HEK293 (cell line): ENCODE results near the gene LIG3.

Source experiments
- TF ChIP-seq, protein P1 (sequence below): fragments of 450-650 bp; formaldehyde crosslinking; IDR thresholded peaks from 2 replicates; pipeline ENCODE4 v1.5.1; 2016; ENCODE audit warnings: missing biosample characterization, missing genetic modification characterization
- TF ChIP-seq, protein P2 (sequence below): fragments of 450-650 bp; formaldehyde crosslinking; conservative IDR thresholded peaks from 2 replicates; pipeline ENCODE4 v1.5.1; 2016; ENCODE audit warnings: low read depth, missing biosample characterization, missing genetic modification characterization
- TF ChIP-seq, protein P3 (sequence below): fragments of 450-650 bp; IDR thresholded peaks from 2 replicates; pipeline ENCODE4 v1.5.1; 2018; ENCODE audit warnings: missing biosample characterization, missing genetic modification characterization

DNA sequence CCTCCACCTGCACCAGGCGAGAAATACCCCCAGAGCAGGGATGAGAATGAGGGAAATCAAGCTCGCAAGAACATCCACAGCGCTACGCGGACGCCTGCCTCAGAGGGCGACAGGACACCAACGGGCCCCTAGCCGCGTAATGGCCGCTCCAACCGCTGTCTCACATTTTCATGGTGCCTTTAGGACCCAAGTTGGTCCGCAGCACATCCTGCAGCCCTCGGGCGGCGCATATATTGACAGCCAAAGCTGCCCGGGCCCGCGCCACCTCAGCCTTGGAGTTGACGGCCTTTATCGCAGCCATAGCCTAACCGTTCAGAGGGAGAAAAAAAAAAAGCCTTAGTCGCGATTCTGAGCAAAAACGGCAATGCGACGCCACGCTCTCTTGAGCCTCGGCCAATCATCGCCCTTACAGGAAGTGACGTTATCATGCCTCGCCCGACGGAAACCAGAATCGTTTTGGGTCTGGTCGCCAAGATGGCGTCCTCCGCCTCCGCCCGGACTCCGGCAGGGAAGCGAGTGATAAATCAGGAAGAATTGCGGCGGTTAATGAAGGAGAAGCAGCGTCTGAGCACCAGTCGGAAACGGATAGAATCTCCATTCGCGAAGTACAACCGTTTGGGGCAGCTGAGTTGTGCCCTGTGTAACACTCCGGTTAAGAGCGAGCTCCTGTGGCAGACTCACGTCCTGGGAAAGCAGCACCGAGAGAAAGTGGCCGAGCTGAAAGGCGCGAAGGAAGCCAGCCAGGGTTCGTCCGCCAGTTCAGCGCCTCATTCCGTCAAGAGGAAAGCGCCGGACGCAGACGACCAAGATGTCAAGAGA, 19.0 kb upstream of the LIG3 start, which contains the start of the genes CCT6B and ZNF830:
- TF ChIP-seq, protein P1, sequence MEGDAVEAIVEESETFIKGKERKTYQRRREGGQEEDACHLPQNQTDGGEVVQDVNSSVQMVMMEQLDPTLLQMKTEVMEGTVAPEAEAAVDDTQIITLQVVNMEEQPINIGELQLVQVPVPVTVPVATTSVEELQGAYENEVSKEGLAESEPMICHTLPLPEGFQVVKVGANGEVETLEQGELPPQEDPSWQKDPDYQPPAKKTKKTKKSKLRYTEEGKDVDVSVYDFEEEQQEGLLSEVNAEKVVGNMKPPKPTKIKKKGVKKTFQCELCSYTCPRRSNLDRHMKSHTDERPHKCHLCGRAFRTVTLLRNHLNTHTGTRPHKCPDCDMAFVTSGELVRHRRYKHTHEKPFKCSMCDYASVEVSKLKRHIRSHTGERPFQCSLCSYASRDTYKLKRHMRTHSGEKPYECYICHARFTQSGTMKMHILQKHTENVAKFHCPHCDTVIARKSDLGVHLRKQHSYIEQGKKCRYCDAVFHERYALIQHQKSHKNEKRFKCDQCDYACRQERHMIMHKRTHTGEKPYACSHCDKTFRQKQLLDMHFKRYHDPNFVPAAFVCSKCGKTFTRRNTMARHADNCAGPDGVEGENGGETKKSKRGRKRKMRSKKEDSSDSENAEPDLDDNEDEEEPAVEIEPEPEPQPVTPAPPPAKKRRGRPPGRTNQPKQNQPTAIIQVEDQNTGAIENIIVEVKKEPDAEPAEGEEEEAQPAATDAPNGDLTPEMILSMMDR = no peak
- TF ChIP-seq, protein P2, sequence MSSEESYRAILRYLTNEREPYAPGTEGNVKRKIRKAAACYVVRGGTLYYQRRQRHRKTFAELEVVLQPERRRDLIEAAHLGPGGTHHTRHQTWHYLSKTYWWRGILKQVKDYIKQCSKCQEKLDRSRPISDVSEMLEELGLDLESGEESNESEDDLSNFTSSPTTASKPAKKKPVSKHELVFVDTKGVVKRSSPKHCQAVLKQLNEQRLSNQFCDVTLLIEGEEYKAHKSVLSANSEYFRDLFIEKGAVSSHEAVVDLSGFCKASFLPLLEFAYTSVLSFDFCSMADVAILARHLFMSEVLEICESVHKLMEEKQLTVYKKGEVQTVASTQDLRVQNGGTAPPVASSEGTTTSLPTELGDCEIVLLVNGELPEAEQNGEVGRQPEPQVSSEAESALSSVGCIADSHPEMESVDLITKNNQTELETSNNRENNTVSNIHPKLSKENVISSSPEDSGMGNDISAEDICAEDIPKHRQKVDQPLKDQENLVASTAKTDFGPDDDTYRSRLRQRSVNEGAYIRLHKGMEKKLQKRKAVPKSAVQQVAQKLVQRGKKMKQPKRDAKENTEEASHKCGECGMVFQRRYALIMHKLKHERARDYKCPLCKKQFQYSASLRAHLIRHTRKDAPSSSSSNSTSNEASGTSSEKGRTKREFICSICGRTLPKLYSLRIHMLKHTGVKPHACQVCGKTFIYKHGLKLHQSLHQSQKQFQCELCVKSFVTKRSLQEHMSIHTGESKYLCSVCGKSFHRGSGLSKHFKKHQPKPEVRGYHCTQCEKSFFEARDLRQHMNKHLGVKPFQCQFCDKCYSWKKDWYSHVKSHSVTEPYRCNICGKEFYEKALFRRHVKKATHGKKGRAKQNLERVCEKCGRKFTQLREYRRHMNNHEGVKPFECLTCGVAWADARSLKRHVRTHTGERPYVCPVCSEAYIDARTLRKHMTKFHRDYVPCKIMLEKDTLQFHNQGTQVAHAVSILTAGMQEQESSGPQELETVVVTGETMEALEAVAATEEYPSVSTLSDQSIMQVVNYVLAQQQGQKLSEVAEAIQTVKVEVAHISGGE (tag by site-specific recombination) = peak; percentile 85
- TF ChIP-seq, protein P3, sequence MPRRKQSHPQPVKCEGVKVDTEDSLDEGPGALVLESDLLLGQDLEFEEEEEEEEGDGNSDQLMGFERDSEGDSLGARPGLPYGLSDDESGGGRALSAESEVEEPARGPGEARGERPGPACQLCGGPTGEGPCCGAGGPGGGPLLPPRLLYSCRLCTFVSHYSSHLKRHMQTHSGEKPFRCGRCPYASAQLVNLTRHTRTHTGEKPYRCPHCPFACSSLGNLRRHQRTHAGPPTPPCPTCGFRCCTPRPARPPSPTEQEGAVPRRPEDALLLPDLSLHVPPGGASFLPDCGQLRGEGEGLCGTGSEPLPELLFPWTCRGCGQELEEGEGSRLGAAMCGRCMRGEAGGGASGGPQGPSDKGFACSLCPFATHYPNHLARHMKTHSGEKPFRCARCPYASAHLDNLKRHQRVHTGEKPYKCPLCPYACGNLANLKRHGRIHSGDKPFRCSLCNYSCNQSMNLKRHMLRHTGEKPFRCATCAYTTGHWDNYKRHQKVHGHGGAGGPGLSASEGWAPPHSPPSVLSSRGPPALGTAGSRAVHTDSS (tag by site-specific recombination) = no peak
